Ovary (tissue), 9 donors: ENCODE data around the gene GABRB3. TPM values are rescaled to one million over a fixed set of nuclear protein-coding genes. Genes with fewer than 3 reads are reported as not detected.

ENCODE experiments used
- DNase-seq, 5 donors: peaks; one replicate each; pipeline ENCODE4 v3.0.0-alpha.2; 2019 to 2020
- H3K27ac ChIP-seq, 2 donors: fragments of 200-600 bp; one replicate each; pipeline versions ENCODE4 v1.5.1 to v1.8.0; 2019 to 2022
- H3K27me3 ChIP-seq: fragments of 200-600 bp; one replicate; pipeline ENCODE4 v1.8.0; 2022
- H3K36me3 ChIP-seq: fragments of 200-600 bp; sonication (generic); one replicate; pipeline ENCODE4 v1.5.1; 2019
- H3K4me1 ChIP-seq: one replicate; pipeline ENCODE4 v1.8.1; 2013; ENCODE audit warnings: mild to moderate bottlenecking, moderate library complexity; ENCODE audit not compliant: insufficient read depth
- H3K4me3 ChIP-seq: fragments of 200-600 bp; sonication (generic); one replicate; pipeline ENCODE4 v1.5.1; 2017
- H3K9me3 ChIP-seq, 2 donors: fragments of 200-600 bp in 1 of 2; sonication (generic) in 1 of 2; one replicate each; pipeline versions ENCODE4 v1.5.1 to v1.8.1; 2013 to 2019; ENCODE audit warnings: mild to moderate bottlenecking in 1 of 2, moderate library complexity in 1 of 2
- CTCF ChIP-seq, 3 donors: fragments of 450-650 bp in 2 of 3; fragments of 200-600 bp in 1 of 3; IDR thresholded peaks; one replicate each; pipeline versions ENCODE4 v1.5.1 to v1.8.0; 2016 to 2022; ENCODE audit warnings: antibody characterized with exemption in 3 of 3, mild to moderate bottlenecking in 1 of 3
- EP300 ChIP-seq: sonication (generic); formaldehyde crosslinking; IDR thresholded peaks from one replicate; pipeline ENCODE4 v1.6.1; 2017; ENCODE audit warnings: antibody characterized with exemption
- POLR2A ChIP-seq: fragments of 450-650 bp; IDR thresholded peaks from one replicate; pipeline ENCODE4 v1.6.1; 2017; ENCODE audit warnings: antibody characterized with exemption, mild to moderate bottlenecking, moderate library complexity
- intact Hi-C, 4 donors: fragments of 100-400 bp; cut with DNase I; formaldehyde crosslinking; loops; one replicate each; pipeline versions ENCODE4 v1.11.0 to v1.15.1; 2022 to 2023
- polyA plus RNA-seq, 2 donors: library from polyadenylated mRNA; stranded (reverse); fragments of 200-250 nt in 1 of 2; fragments of 350-450 nt in 1 of 2; fragmentation: Illumina TruSeq in 1 of 2; extraction: RNeasy Lipid Tissue Mini Kit (QIAGEN cat#74804) in 1 of 2; gene quantifications; one replicate each; pipeline ENCODE4 v1.2.3, GENCODE V29; 2013 to 2014
- total RNA-seq, 7 donors: library from RNA; depleted of rRNA in 2 of 7; stranded (reverse); fragments of >200 nt in 2 of 7; fragmentation: NEBNext Ultra II Directional in 3 of 7; extraction: Animal tissue kit (Norgen Biotek cat#: 25700) in 3 of 7; gene quantifications; one replicate each; pipeline versions ENCODE4 v1.1.0 to v1.2.4, GENCODE V29; 2016 to 2023
- donor health status: DM: no; HTN: no; CAD: no; lungs with moderate emphysema.
- donor health status: DM: no; HTN: no; CAD: no.
- donor health status: Bipolar disorder and iron deficiency.
- donor health status: DM: yes; HTN: yes; CAD: no.
- donor health status: DM: no; HTN: no; CAD: no.
- donor health status: DM: yes; HTN: yes; CAD: no.

The GABRB3 gene
- total and polyA plus RNA-seq, 9 donors = 0.60 to 6.7 (median 3.0) TPM

- H3K4me1 ChIP-seq = no peaks in the 10 kb centered on the region
- no peaks in the 10 kb centered on the region for H3K36me3 ChIP-seq
- no peak overlapping the region for H3K4me3 ChIP-seq
- no peak for DNase-seq
- no peak overlapping the region for H3K27ac ChIP-seq
- no peaks in the 10 kb centered on the region for H3K27me3 ChIP-seq
- TF ChIP-seq POLR2A (no peak), CTCF (IDR thresholded peaks at IDR 0.05) (no peak), EP300 (no peak)
- intact Hi-C loops = no loop called here
- no peaks in the 10 kb centered on the region for H3K9me3 ChIP-seq
These were observed 268.9 kb downstream of the GABRB3 start for GRCh38 chr15:26504009-26504408.

Other genes with a start within 250 kb of the GABRB3 start
- gene GABRA5, start 94.0 kb upstream of the GABRB3 start, total RNA-seq = under 1 TPM in 1 of 7 donors, not detected in 6; 0.33 TPM
- not detected for gene GABRA5, start 94.0 kb upstream of the GABRB3 start, polyA plus RNA-seq
- under 1 TPM in 1 of 7 donors, not detected in 6; 0.13 TPM for gene GABRG3, start 198.1 kb upstream of the GABRB3 start, total RNA-seq
- gene GABRG3, start 198.1 kb upstream of the GABRB3 start, polyA plus RNA-seq = under 1 TPM; 0.01 to 0.18 TPM